Body of pancreas (tissue), 4 donors: ENCODE data around the gene TMEM233. TPM values are rescaled to one million over a fixed set of nuclear protein-coding genes. Genes with fewer than 3 reads are reported as not detected.

Experiments used
- ATAC-seq: fragments of 150-250 bp; one replicate; pipeline ENCODE4 v1.9.1; 2016
- DNase-seq, 4 donors: peaks; one replicate each; pipeline ENCODE4 v3.0.0-alpha.2; 2019
- H3K27ac ChIP-seq, 4 donors: fragments of 200-600 bp; sonication (generic); 1 replicate in 3 of 4; 2 replicates in 1 of 4; pipeline versions ENCODE4 v1.5.1 to v1.6.1; 2016 to 2019; ENCODE audit warnings: mild to moderate bottlenecking in 1 of 4, mixed read lengths in 1 of 4, moderate library complexity in 1 of 4
- H3K27me3 ChIP-seq, 2 donors: fragments of 200-600 bp; sonication (generic); one replicate each; pipeline ENCODE4 v1.6.0; 2016; ENCODE audit warnings: mild to moderate bottlenecking in 1 of 2
- H3K36me3 ChIP-seq, 2 donors: fragments of 200-600 bp; sonication (generic); replicated peaks in 1 of 2; 2 replicates each; pipeline ENCODE4 v1.5.1; 2016; ENCODE audit warnings: low read depth in 2 of 2; ENCODE audit not compliant: insufficient read depth in 1 of 2
- H3K4me1 ChIP-seq: fragments of 200-600 bp; sonication (generic); one replicate; pipeline ENCODE4 v1.6.0; 2016
- H3K4me3 ChIP-seq, 2 donors: fragments of 200-600 bp; sonication (generic); 1 replicate in 1 of 2; 2 replicates in 1 of 2; pipeline ENCODE4 v1.5.1; 2016 to 2019
- H3K9me3 ChIP-seq, 3 donors: fragments of 200-600 bp; sonication (generic); 1 replicate in 2 of 3; 2 replicates in 1 of 3; pipeline ENCODE4 v1.5.1; 2016
- CTCF ChIP-seq, 7 experiments: fragments of 450-650 bp in 4 of 7; fragments of 200-600 bp in 3 of 7; sonication (generic) in 3 of 7; IDR thresholded peaks; one replicate each; pipeline ENCODE4 v1.5.1; 2016 to 2019; ENCODE audit warnings: antibody characterized with exemption in 7 of 7
- POLR2A ChIP-seq, 3 donors: fragments of 450-650 bp; IDR thresholded peaks; one replicate each; pipeline ENCODE4 v1.6.1; 2016; ENCODE audit warnings: antibody characterized with exemption in 3 of 3, mild to moderate bottlenecking in 2 of 3
- WGBS, 2 donors: methylation state at CpG; one replicate each; pipeline ENCODE4 v1.1.5; 2017; 5-methylcytosine and 5-hydroxymethylcytosine counted together
- intact Hi-C: fragments of 100-400 bp; cut with DNase I; formaldehyde crosslinking; loops from one replicate; pipeline ENCODE4 v1.15.1; 2023
- total RNA-seq, 2 donors: library from RNA; depleted of rRNA; stranded (reverse); fragments of >200 nt; gene quantifications; one replicate each; pipeline ENCODE4 v1.1.0, GENCODE V29; 2016

TMEM233 gene
- total RNA-seq, 2 donors from 2014 or later = under 0.01 TPM; not detected in 1

DNA sequence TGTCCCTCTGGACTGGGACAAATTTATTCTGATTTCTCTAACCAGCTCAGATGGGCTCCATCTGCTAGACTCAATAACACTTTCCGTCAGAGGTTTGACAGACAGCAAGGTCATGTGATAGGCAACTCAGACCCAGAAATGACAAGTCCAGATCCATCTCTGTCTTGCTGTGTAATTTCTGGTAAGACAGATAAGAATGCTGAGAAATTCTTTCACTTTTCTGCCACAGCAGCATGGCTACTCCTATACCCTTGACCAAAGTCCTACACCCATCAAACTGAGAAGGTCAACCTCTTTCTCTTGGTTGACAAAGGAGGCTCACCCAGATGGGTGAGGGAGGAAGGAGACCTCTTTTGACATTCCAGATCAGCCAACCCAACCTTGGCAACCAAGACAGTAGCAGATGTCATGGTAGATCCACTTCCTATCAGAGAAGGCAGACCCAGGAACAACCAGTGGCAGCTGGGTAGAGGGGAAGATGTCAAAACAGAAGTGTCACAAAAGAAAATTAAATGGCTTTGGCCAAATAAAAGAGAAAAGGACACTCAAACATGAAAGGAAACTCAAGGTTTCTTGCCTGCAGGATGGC is 37.5 kb downstream of the TMEM233 start:
- no peak overlapping the region for H3K4me3 ChIP-seq
- WGBS, 2 donors = 38 to 100% methylated on average over 1 of the region's 1 CpG
- no peak for ATAC-seq
- no peaks in the 10 kb centered on the region for H3K9me3 ChIP-seq
- no peaks in the 10 kb centered on the region for H3K27me3 ChIP-seq
- H3K27ac ChIP-seq = no peak overlapping the region
- no peaks in the 10 kb centered on the region for H3K36me3 ChIP-seq
- H3K4me1 ChIP-seq = no peaks in the 10 kb centered on the region
- intact Hi-C loops = no loop called here
- TF ChIP-seq POLR2A (IDR thresholded peaks at IDR 0.05) = no peak
- TF ChIP-seq CTCF (IDR thresholded peaks at IDR 0.05) = no peak
- DNase-seq = no peak

DNA sequence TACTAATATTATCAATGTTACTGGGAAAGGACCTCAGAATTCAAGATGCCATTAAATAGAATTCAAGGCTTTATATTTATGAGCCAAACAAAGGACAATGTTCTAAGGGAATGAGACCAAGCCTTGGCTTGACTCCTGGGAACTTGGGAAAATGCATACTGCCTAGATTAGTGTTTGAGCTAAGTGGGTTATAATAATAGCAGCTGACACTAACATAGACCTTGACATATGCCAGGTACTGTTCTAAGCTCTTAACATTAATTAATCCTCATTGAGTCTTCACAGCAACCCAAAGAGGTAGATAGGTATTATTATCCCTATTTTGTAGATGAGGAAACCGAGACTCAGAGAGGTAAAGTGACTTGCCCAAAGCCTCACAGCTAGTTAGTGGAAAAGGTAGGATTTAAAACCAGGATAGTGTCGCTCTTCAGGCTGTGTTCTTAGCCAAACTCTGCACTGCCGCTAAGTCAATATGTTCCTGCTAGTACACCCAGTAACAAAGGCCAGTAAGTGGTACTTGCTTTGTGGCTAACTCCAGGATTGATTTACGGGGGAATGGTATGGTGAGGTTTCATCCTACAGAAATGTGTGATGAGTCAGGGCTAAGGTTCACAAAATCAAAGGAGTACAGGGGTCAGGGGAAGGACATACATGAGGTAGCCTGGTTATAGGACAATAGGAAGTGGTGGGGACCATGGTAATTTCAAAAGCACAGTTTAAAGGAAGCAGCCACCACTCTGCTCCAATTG is 38.5 kb downstream of the TMEM233 start:
- Histone ChIP-seq H3K4me3 (no peak overlapping the region), H3K27ac (no peak overlapping the region), H3K36me3 (no peaks in the 10 kb centered on the region), H3K9me3 (no peaks in the 10 kb centered on the region), H3K27me3 (no peaks in the 10 kb centered on the region), H3K4me1 (no peaks in the 10 kb centered on the region)
- intact Hi-C loops = no loop called here
- TF ChIP-seq CTCF (IDR thresholded peaks at IDR 0.05) = no peak
- DNase-seq (no peak), ATAC-seq (no peak)
- 86 to 88% methylated on average over 4 of the region's 4 CpGs for WGBS, 2 donors

DNA sequence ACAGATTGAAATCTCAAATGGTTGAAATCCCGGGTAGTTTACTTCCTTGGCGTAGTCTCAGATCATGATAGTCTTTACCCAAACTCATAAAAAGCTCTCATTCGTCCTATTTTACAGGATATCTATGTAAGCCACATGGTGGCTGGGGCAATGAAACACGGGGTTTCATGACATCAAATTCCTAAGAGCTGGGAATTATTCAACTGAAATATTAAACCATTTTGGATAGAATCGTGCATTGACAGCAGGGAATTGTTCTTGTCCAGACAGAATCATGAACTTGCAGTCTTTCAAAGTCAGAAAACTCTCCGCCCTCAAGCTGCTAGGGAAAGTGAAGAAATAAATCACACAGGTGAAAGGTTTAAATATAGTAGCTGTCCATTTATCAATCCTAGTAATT is 41.2 kb downstream of the TMEM233 start:
- WGBS, 2 donors = 19% methylated on average over 6 of the region's 6 CpGs
- no peak for ATAC-seq
- intact Hi-C loops = no loop called here

DNA sequence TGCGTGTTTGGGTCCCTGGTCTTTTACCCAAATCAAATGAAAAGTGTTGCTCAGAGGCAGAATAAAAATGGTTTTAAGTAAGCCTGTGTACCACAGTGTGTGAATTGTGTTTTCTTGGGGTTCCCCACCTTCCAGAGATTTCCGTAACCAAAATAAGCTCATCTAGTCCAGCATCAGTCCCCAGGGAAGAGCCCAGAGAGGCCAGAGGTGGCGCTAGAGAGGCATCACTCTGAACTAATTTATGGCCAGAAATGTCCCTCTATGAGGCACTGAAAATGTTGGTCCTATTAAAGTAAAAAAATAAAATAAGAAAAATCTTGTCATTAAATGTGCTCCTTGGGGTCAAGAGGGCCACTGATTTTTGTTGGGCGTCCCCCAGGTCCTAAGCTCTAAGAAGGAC is 49.4 kb downstream of the TMEM233 start:
- Histone ChIP-seq H3K4me1 (no peaks in the 10 kb centered on the region), H3K27me3 (no peaks in the 10 kb centered on the region), H3K36me3 (no peaks in the 10 kb centered on the region), H3K4me3 (no peak overlapping the region), H3K27ac (no peak overlapping the region), H3K9me3 (no peaks in the 10 kb centered on the region)
- TF ChIP-seq CTCF (IDR thresholded peaks at IDR 0.05) = no peak
- no peak for TF ChIP-seq POLR2A (IDR thresholded peaks at IDR 0.05)
- ATAC-seq (no peak), DNase-seq (no peak)
- WGBS, 2 donors = 60 to 62% methylated on average over 4 of the region's 4 CpGs
- intact Hi-C loops = no loop called here

More for the DNA sequence above, 41.2 kb downstream of the TMEM233 start:
- TF ChIP-seq CTCF (IDR thresholded peaks at IDR 0.05) (no peak), POLR2A (IDR thresholded peaks at IDR 0.05) (no peak)
- Histone ChIP-seq H3K9me3 (no peaks in the 10 kb centered on the region), H3K4me3 (no peak overlapping the region), H3K36me3 (no peaks in the 10 kb centered on the region), H3K27ac (no peak overlapping the region), H3K4me1 (no peaks in the 10 kb centered on the region), H3K27me3 (no peaks in the 10 kb centered on the region)
- no peak for DNase-seq

- intact Hi-C loops = no loop called here
- WGBS, 2 donors = 79 to 81% methylated on average over 3 of the region's 3 CpGs
Observed at GRCh38 chr12:119644930-119645329, 51.4 kb downstream of the TMEM233 start.

More at GRCh38 chr12:119644930-119645329, 51.4 kb downstream of the TMEM233 start:
- H3K27me3 ChIP-seq = no peaks in the 10 kb centered on the region
- no peak overlapping the region for H3K4me3 ChIP-seq
- ATAC-seq (no peak), DNase-seq (no peak)
- TF ChIP-seq CTCF (IDR thresholded peaks at IDR 0.05) = no peak
- no peak for TF ChIP-seq POLR2A (IDR thresholded peaks at IDR 0.05)
- H3K9me3 ChIP-seq = no peaks in the 10 kb centered on the region
- H3K27ac ChIP-seq = no peak overlapping the region
- H3K4me1 ChIP-seq = no peaks in the 10 kb centered on the region
- H3K36me3 ChIP-seq = no peaks in the 10 kb centered on the region
